Effector CD4-positive, alpha-beta T cell (primary cell): Measurements from ENCODE around the gene STOX2.

Source experiments
- DNase-seq: peaks from one replicate; pipeline ENCODE4 v3.0.0-alpha.2; 2020

Gene STOX2

DNA sequence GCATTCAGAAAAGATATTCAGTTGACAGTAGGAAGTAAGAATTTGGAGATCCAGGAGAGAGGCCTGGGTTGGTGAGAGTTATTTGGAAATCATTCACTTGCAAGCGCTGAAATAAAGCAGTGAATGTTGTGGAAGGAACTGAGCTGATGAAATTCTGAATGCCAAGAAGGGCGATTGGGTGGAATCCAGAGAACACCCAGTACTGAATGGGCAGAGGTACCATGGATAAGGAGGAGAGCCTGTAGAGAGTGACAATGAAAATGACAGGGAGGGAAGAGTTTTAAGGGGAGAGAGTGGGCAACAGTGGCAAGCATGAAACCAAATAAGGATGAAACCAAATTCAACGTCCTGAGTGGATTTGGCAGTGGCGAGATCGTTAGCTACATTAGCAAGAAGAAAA, 6.7 kb upstream of the STOX2 start:
- no peak for DNase-seq

DNA sequence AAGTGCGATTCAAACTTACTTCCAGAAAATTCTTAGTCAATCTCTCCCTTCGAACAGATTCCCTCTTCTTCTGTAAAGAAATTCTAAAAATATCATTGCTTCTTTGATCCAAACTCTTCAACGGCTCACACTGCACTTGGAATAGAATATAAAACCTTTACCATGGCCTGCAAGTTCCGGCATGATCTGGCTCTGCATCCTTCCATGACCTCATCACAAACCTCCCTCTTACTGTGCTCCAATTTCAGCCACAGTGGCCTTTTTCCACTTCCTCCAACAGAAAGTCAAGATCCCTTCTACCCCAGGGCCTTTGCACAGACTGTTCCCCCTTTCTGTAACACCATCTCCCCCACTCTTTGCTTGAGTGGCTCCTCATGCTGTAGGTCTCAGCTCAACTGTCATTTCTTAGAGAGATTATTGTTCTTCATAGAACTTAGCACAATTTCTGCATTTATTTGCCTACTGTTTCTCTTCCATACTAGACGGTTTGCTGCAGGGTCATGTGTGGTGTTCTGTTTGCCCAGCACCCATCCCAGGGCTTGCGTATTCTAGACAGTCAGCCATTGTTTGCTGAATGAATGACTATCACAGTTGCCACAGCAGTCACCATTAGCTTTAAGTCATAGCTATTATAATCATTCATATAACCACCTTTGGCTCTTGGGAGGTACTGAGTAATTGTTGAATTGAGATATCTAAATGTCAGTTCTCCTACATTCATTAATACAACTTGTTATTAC, 1.9 kb upstream of the STOX2 start:
- no peak for DNase-seq

DNA sequence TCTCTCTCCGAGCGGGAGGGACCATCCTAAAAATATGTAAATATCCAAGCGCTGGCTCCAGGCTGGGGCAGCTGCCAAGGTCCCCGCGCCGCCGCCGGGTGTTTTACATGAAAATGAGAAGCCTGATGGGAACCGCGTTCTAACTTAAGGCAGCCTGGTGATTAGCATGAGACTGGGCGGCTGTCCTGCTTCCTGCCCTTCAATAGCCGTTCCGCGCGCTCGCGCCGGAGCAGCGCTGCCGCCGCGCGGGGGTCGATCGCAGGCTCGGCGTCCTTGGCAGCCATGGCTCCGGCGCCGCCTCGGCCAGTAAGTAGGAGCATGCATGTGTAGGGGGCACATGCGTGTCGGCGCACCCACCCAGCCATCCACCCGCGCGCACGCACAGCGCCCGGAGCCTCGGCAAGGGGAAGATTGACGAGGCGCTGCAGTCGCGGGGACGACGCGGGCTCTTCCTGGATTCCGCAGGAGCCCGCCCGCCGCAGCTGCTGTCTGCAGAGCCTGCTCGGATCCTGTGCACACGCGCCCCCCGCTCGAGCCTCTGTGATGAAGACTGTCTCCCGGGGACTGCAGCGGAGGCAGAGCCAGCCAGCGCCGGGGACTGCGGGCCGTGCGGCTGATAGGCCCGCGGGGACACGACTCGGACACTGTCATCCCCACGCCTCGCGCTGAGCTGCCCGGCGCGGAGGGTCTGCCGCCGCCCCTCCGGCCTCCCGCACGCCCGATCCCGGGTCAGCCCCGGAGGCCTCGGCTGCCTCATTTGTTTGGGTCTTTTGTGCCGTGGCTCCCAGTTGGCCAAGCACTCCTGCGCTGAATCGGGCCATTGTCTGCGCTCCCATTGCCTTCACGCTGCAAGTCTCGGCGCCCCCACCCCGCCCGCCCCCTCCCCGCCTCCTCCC, 734 bp downstream of the STOX2 start:
- DNase-seq: no peak

DNA sequence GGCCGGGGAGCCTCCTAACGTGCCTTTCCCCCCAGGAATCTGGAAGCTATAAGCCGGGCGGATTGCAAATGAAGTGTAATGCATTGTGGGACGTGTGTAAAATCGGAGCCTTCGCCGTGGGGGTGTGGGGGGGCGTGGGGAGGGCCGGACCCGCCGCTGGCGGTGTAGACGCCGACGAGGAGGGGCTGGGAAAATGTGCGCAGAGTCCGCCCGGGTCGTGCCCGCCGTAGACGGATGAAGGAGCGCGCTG, 1.3 kb downstream of the STOX2 start:
- DNase-seq: no peak

DNA sequence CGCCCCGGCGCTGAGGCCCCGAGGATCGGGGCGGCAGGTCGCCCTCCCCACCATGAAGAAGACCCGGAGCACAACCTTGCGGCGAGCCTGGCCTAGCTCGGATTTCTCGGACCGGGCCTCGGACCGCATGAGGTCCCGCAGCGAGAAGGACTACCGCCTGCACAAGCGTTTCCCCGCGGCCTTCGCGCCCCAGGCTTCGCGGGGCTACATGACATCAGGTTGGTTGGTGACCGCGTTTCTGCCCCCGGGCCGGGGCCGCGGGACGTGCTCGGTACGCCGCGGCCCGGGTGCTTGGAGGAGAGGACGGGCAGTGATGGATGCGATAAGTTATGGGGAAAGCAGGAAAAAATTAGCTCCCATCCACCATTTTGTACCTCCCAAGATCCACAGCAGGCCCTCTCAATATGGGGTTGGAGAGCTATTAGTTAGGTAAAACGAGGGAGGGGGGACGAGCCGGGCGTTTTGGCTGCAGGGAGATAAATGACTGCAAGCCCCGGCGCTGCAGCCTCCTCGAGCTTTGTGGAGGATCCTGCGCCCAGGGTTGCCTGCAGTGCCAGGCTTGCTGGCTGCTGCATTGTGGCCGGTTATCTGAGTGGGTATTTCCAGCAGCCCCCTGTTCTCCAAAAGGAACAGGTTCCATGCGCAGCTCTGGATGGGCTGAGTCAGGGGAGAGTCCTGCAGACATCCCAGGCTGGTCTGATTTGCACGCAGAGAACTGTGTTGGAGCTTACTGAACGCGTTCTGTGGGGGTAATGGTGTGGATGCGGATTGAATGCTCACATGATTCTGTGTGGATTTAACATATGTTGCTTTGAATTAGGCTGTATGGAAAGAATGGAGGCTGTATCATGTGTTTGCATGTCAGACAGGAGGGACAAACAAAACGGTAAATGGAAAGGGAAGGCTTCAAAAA, 1.9 kb downstream of the STOX2 start:
- no peak for DNase-seq

DNA sequence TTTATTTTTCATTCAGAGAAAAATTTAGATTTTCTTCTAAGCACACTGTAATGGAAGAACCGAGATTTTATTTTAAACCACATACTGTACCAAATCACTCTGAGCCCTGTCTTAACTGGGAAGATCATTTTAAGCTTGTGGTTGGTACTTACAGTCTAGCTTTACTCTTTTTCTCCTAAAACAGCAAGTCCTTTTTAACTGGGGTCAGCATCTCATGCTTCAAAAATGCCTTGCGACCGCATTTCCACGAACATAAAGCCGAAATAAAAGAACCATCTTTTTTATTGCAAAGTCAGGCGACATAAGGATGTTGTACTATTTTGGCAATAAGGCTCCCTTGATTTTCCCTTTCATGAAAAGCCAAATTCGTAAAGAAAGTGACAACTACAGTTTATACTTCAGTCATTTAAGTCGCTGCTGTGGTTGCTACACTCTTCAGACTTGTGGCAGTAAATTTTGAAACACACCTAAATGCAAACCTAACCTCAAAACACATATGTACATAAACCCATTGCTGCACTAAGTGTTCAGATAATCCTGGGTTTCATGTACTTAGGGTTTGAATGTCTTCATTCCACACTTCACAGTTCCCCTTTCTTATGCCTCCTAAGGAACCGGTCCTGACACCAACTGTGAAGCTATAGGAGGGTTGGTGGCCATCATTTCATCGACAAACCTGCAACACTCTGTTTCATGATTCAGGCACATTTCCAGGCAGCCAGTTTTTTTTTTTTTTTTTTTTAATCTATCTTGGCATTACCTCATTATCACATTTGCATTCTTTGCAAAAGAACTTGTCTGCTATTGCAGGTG, 3.0 kb downstream of the STOX2 start:
- DNase-seq: no peak

DNA sequence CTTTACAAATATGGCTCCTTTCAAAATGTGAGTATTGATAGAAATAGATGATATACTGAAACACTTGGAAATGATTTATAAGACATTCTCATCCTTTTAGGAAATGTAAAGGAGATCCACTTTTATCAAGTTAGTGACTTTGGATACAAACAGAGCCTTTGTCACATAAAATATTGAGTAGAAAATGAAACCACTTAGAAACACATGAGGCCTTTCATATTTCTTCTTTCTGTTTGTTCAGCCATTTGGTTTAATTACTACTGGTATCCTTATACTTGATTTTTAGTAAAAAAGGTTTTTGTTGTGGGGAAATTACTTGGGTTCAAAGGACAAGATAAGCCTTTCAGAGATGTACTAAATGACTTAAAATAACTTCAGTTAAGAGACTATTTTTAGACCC, 4.1 kb downstream of the STOX2 start:
- no peak for DNase-seq

GRCh38 chr4:183909801-183910200, 4.7 kb downstream of the STOX2 start:
- no peak for DNase-seq

- no peak for DNase-seq
Measured at GRCh38 chr4:183912585-183912984, 7.5 kb downstream of the STOX2 start.

GRCh38 chr4:183915976-183916375, 10.9 kb downstream of the STOX2 start:
- DNase-seq: no peak

- DNase-seq: no peak
Measured at GRCh38 chr4:183918696-183919095, 13.6 kb downstream of the STOX2 start.

DNA sequence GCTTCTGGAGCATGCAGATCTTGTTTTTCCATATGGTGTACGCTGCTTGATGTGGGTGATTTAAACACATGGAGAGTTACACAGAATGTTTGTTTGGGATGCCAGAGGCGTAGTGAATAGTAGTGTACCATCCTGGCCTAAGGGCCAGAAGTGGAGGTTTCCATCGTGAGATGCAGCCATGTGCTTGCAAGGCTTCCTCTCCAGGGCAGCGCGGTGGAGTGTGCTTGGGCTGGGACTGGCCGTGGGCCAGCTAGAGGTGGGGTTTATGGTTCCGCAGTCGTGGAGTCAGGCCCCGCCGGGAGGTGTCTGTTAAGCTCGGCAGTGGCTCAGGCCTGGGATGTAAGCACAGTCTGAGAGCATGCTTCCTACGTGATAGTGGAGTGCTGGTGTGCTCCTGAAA, 14.0 kb downstream of the STOX2 start:
- DNase-seq: no peak

DNA sequence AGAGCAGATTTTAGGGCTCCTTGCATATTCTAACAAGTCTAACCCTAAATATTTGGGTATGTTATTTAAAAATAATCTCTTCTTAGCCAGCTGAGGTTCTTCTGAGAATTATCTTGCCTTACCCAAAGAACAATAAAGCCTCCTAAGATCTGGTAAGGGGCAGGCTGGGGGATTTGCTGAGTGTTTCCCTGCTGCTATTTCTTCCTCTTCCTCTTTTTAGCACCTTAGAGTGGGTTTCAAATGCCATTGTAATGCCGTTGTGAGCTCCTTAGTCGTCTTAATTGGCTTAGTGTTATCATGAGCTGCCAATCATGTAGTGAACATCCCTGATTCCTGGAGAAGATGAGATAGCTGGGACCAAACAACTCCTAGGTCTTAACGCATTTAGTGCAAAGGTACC, 15.4 kb downstream of the STOX2 start:
- DNase-seq: no peak

- DNase-seq: no peak
Measured at GRCh38 chr4:183921335-183921734, 16.2 kb downstream of the STOX2 start.

DNA sequence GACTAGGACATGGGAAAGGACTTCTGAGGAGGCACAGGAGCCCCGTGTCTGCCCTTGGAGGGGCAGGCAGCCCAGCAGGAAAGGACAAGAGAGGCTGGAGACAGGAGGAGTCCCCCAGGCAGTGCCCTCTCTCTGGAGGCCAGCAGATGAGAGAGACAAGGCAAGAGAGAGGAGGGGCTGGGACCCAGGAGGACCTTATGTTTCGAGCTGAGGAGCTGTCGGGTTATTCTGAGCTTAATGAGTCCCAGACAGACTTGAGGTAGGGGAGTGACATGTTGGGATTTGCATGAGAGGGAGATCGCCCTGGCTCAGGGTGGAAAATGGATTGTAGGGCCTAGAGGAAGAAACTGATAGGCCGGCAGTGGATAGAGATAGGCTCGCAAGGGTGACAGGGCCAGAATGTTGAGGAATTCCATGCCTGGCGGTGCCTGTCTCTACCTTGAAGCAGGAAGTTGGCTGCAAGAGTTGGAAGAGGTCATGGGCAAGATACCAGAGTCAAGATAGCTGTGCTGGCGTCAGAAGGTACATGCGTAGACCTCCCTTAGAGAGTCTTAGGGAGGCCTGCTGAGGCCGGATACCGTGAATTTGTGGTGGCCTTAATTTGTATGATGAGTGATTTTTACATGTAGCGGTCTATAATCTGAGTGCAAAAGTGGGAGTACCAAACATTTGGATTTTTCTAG, 19.4 kb downstream of the STOX2 start:
- DNase-seq: no peak

GRCh38 chr4:183926950-183927349, 21.8 kb downstream of the STOX2 start:
- no peak for DNase-seq

DNA sequence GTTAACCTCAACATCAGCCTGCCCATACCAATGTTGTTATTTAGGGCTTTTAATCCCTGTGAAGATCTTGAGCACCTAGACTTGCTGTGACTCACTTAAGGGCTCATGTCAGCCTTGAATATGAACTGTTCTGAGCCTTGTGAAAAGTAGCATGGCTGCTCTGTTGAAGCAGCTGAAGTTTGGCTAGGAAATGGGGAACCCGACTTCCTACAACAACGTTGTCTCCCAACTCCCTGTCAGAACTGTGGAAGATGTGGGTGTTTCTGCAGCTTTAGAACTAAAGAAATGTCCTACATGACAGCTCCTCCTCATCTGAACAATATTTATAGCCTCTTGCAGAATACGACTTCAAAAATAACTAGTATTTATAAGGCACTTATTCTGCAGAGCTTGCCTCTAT, 27.5 kb downstream of the STOX2 start:
- no peak for DNase-seq

DNA sequence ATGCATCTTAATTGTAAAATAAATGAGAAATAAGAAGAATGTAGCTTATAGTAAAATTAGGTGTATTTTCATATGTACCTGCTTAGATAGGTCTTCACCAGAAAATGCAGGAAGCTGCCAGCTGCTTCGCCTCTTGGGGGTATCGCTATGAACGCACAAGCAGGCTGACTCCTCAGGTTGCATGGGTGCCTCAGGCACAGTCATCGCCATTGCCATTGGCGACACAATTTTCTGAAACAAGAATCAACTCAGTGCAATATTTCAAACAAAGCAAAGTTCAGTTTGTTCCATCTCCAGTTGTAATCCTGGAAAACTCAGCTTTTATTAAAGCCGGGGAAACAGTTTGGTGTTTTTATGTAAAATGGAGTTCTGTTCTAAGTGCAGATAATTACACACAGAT, 29.7 kb downstream of the STOX2 start:
- DNase-seq: no peak

- DNase-seq: no peak
Measured at GRCh38 chr4:183935355-183936005, 30.4 kb downstream of the STOX2 start.

DNA sequence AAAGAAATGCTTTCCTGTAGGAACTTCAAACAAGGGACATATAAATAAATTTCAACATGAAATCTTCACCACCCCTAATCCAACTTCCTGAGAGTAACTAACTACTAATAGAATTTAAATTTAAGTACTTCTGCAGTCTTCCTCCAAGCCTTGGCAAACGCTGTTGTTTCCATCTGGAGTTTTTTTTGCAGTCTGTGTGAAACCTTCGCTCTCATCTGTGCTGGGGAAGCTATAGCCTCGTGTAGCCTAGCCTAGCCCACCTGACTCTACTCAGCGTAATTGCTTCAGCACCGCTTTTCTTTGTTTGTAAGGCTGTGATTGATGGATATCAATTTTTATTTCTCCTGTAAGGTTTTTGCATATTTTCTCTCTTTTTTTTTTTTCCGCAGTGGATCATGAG, 30.9 kb downstream of the STOX2 start:
- no peak for DNase-seq

DNA sequence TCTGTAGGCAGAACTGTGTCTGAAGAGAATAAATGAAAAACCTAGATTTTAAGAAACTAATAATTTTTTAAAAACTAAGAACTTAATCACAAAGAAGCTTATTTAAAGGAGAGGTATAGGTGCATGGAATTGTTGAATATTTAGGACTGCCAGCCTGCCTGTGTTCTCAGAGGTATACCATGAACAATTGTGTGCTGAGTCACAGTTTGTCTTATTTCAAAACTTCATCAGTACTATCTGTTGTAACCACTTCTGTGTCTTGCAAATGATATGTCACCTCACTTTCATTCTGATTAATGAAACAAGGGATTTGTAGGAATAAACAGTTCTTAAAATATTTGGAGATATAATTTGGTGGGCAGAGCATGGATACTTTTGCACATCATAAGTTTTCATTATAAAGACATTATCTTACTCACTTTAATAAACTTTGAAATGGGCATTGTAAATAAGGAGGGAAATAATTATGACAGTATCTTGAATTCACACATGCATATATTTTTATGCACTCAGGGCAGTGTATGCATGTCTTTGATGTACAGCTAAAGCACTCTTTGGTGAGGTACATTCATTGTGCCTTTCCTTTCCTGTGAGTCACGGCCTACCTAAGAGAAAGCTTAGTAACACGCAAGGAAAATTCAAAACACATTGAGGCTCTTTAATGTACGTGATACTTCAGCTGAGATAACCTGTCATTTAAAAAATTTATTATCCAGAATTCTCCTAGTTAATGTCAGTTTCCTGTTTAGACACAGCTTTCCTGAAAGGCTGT, 31.7 kb downstream of the STOX2 start:
- DNase-seq: no peak
